NB4 (cell line): Measurements from ENCODE around the gene SCLY.

ENCODE experiments used
- DNase-seq: peaks from one replicate; pipeline ENCODE4 v3.0.0; 2010; ENCODE audit warnings: low read depth
- H3K4me3 ChIP-seq: one replicate; pipeline ENCODE4 v1.5.1; 2011; ENCODE audit warnings: mild to moderate bottlenecking, low read depth, low read length, moderate library complexity
- MAX ChIP-seq: IDR thresholded peaks from 2 replicates; pipeline ENCODE4 v1.6.1; 2011; ENCODE audit warnings: low read depth, low read length
- MYC ChIP-seq: IDR thresholded peaks from 2 replicates; pipeline ENCODE4 v1.6.1; 2011; ENCODE audit warnings: low read depth, low read length
- POLR2A ChIP-seq: IDR thresholded peaks from 2 replicates; pipeline ENCODE4 v1.6.1; 2011; ENCODE audit warnings: mild to moderate bottlenecking; ENCODE audit not compliant: insufficient read length; ENCODE audit errors: extremely low read depth
- TF ChIP-seq, protein P1 (sequence below): IDR thresholded peaks from one replicate; pipeline ENCODE4 v1.5.1; 2012; ENCODE audit warnings: low read depth, low read length

SCLY gene

GRCh38 chr2:238121511-238122286, 60.9 kb downstream of the SCLY start:
- no peak for DNase-seq
- TF ChIP-seq MYC (no peak), POLR2A (no peak), MAX (no peak)
- TF ChIP-seq, protein P1, sequence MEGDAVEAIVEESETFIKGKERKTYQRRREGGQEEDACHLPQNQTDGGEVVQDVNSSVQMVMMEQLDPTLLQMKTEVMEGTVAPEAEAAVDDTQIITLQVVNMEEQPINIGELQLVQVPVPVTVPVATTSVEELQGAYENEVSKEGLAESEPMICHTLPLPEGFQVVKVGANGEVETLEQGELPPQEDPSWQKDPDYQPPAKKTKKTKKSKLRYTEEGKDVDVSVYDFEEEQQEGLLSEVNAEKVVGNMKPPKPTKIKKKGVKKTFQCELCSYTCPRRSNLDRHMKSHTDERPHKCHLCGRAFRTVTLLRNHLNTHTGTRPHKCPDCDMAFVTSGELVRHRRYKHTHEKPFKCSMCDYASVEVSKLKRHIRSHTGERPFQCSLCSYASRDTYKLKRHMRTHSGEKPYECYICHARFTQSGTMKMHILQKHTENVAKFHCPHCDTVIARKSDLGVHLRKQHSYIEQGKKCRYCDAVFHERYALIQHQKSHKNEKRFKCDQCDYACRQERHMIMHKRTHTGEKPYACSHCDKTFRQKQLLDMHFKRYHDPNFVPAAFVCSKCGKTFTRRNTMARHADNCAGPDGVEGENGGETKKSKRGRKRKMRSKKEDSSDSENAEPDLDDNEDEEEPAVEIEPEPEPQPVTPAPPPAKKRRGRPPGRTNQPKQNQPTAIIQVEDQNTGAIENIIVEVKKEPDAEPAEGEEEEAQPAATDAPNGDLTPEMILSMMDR: no peak
- no peak overlapping the region for H3K4me3 ChIP-seq

GRCh38 chr2:238122287-238123217, 61.8 kb downstream of the SCLY start:
- TF ChIP-seq, protein P1: no peak
- no peak for TF ChIP-seq POLR2A
- no peak for TF ChIP-seq MAX
- no peak for DNase-seq
- H3K4me3 ChIP-seq: no peak overlapping the region

DNA sequence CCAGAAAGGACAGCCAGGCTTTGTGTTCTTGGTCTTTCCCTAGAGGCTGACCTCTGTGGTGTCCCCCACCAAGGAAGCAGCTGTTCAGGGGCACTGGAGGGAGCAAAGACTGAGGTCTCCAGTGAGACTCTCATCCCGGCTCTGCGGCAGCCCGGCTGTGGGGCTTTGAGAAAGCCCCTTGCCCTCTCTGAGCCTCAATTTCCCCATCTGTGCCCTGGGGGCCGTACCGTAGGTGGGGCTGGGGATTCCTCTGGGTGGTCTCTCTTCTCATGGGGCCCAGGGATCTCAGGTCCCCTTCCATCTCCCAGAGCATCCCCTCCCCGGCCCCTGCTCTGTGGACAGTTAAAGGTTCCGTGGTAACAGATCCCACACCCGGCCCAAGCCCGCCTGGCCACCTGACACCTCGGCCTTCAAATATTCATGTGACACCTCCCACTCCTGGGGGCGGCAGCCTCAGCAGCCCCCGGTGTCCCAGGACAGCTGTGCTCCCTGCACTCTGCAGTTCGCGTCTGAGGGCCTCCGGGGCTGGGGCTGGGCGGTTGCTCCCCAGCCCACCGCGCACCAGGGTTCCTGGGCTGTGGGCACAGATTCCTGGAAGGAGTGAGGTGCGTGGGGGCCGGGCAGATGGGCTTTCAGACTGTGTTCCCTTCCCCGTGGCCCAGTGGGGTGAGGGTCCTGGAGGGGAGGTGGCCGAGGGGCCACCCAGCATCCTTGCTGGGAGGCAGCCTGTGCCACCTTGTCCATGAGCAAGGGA, 62.6 kb downstream of the SCLY start:
- TF ChIP-seq, protein P1: no peak
- TF ChIP-seq MAX: no peak
- TF ChIP-seq MYC: no peak
- TF ChIP-seq POLR2A: no peak
- no peak for DNase-seq
- no peak overlapping the region for H3K4me3 ChIP-seq

DNA sequence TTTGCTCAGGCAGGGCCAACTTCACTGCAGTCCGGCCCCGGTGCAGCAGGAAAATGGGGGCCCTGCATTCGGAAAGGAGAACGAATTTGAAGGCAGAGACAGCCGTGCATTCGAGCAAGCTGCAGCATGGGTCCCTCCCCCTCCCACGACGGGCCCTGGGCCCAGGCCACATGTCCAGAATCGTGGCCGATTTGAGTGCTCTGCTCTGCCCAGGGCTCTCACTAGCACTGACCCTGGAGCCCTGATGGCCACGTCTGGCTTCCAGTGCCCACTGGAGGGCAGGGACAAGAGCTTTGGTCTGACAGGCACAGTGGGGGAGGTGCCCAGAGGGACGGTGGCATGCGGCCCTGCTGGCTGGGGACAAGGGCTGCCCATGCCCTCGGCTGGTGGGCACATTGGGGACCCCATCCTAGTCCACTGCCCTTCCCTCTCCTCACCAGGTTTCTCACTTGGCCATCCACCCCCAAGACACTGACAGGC, 63.2 kb downstream of the SCLY start:
- no peak overlapping the region for H3K4me3 ChIP-seq
- TF ChIP-seq MAX (no peak), POLR2A (no peak), MYC (no peak)
- TF ChIP-seq, protein P1: no peak
- no peak for DNase-seq

DNA sequence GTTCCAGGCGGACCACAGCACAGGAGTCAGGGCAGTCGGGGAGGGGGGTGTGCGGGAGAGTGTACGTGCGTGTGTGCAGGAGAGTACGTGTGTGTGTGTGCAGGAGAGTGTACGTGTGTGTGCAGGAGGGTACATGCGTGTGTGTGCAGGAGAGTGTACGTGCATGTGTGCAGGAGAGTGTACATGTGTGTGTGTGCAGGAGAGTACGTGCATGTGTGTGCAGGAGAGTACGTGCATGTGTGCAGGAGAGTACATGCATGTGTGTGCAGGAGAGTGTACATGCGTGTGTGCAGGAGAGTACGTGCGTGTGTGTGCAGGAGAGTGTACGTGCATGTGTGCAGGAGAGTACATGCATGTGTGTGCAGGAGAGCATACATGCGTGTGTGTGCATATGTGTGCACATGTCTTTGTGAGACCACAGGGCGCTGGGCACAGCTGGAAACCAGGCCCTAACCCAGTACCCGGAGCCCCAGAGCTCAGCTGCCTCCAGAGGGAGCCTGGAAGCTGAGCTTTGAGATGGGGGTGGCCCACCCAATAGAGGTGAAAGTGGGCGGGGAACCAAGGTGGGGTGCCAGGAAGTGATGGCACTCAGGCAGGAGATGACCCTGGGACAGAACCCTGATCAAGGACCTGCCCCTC, 63.8 kb downstream of the SCLY start:
- H3K4me3 ChIP-seq: no peak overlapping the region
- TF ChIP-seq POLR2A: no peak
- no peak for TF ChIP-seq MAX
- TF ChIP-seq MYC: no peak
- TF ChIP-seq, protein P1: no peak
- no peak for DNase-seq
